Upper lobe of left lung (tissue), 6 donors: ENCODE results near the gene ZBTB40. TPM values are rescaled to one million over a fixed set of nuclear protein-coding genes. Genes with fewer than 3 reads are reported as not detected.

Source experiments
- ATAC-seq, 2 donors: fragments of 200-7000 bp; cut with Tn5 transposase; one replicate each; pipeline ENCODE4 v1.9.1; 2022; ENCODE audit warnings: mild to moderate bottlenecking in 2 of 2, moderate library complexity in 2 of 2; ENCODE audit not compliant: low FRiP score in 2 of 2
- DNase-seq, 2 donors: peaks; one replicate each; pipeline ENCODE4 v3.0.0-alpha.2; 2019 to 2020
- H3K27ac ChIP-seq, 4 donors: fragments of 200-600 bp; sonication (generic); one replicate each; pipeline ENCODE4 v1.5.1; 2016 to 2019
- H3K27me3 ChIP-seq, 4 donors: fragments of 200-600 bp; sonication (generic); one replicate each; pipeline ENCODE4 v1.5.1; 2017 to 2019
- H3K36me3 ChIP-seq, 4 donors: fragments of 200-600 bp; sonication (generic); one replicate each; pipeline ENCODE4 v1.5.1; 2016 to 2019
- H3K4me1 ChIP-seq, 4 donors: fragments of 200-600 bp; sonication (generic); one replicate each; pipeline ENCODE4 v1.5.1; 2018 to 2019
- H3K4me3 ChIP-seq, 4 donors: fragments of 200-600 bp; sonication (generic); one replicate each; pipeline ENCODE4 v1.5.1; 2017 to 2019; ENCODE audit warnings: mild to moderate bottlenecking in 2 of 4, moderate library complexity in 1 of 4
- H3K9me3 ChIP-seq, 4 donors: fragments of 200-600 bp; sonication (generic); one replicate each; pipeline ENCODE4 v1.5.1; 2018 to 2019
- CTCF ChIP-seq, 6 experiments: fragments of 450-650 bp in 4 of 6; fragments of 200-600 bp in 2 of 6; sonication (generic) in 2 of 6; IDR thresholded peaks; one replicate each; pipeline ENCODE4 v1.5.1; 2016 to 2019; ENCODE audit warnings: antibody characterized with exemption in 6 of 6
- EP300 ChIP-seq, 4 donors: sonication (generic); formaldehyde crosslinking; IDR thresholded peaks; one replicate each; pipeline ENCODE4 v1.5.1; 2017; ENCODE audit warnings: antibody characterized with exemption in 4 of 4, control low read depth in 2 of 4
- POLR2A ChIP-seq, 4 donors: fragments of 450-650 bp; IDR thresholded peaks; one replicate each; pipeline ENCODE4 v1.5.1; 2016 to 2017; ENCODE audit warnings: antibody characterized with exemption in 4 of 4, mild to moderate bottlenecking in 2 of 4
- POLR2AphosphoS5 ChIP-seq, 2 donors: sonication (generic); formaldehyde crosslinking; IDR thresholded peaks; one replicate each; pipeline ENCODE4 v1.5.1; 2017; ENCODE audit warnings: antibody characterized with exemption in 2 of 2
- WGBS, 2 donors: methylation state at CpG; one replicate each; pipeline ENCODE4 v1.1.5; 2017 to 2018; 5-methylcytosine and 5-hydroxymethylcytosine counted together
- total RNA-seq, 6 donors: library from RNA; depleted of rRNA in 4 of 6; stranded (reverse); fragments of >200 nt in 4 of 6; gene quantifications; one replicate each; pipeline versions ENCODE4 v1.1.0 to v1.2.1, GENCODE V29; 2016 to 2021
- donor health status: DM: no; HTN: no; CAD: no; lungs with moderate emphysema.
- donor health status: DM: no; HTN: yes; CAD: no; lungs with severe emphysema.

Gene ZBTB40
- total RNA-seq, 6 donors from 2014 or later = 18.1 to 62.9 (median 24.1) TPM

- whole genome bisulfite sequencing, 2 donors = 89 to 90% methylated on average over 4 of the region's 4 CpGs
- Histone ChIP-seq H3K4me3 (no peak overlapping the region), H3K4me1 (no peaks in the 10 kb centered on the region), H3K27ac (no peak overlapping the region), H3K27me3 (no peaks in the 10 kb centered on the region), H3K9me3 (no peaks in the 10 kb centered on the region), H3K36me3 (no peaks in the 10 kb centered on the region)
- DNase-seq (no peak), ATAC-seq (no peak)
- TF ChIP-seq EP300 (IDR thresholded peaks at IDR 0.05) (no peak), POLR2AphosphoS5 (IDR thresholded peaks at IDR 0.05) (no peak)
These were observed 24.9 kb upstream of the ZBTB40 start for GRCh38 chr1:22426781-22427180.

GRCh38 chr1:22428672-22429071 lies 23.0 kb upstream of the ZBTB40 start:
- 33 to 60% methylated on average over 5 of the region's 5 CpGs for WGBS, 2 donors
- H3K27me3 ChIP-seq = no peaks in the 10 kb centered on the region
- peak in 1 of 2 donors; percentile 89 for ATAC-seq
- DNase-seq = no peak
- TF ChIP-seq POLR2A (IDR thresholded peaks at IDR 0.05) (no peak), EP300 (IDR thresholded peaks at IDR 0.05) (no peak), POLR2AphosphoS5 (IDR thresholded peaks at IDR 0.05) (no peak), CTCF (IDR thresholded peaks at IDR 0.05) (no peak)
- H3K36me3 ChIP-seq = no peaks in the 10 kb centered on the region
- no peaks in the 10 kb centered on the region for H3K9me3 ChIP-seq
- no peak overlapping the region for H3K27ac ChIP-seq
- peak overlapping the region in 3 of 4 donors; percentile 12 to 43 (median 39) for H3K4me3 ChIP-seq
- H3K4me1 ChIP-seq = no peaks in the 10 kb centered on the region

GRCh38 chr1:22431965-22432364 lies 19.7 kb upstream of the ZBTB40 start:
- H3K4me1 ChIP-seq = no peaks in the 10 kb centered on the region
- no peak for TF ChIP-seq POLR2AphosphoS5 (IDR thresholded peaks at IDR 0.05)
- TF ChIP-seq EP300 (IDR thresholded peaks at IDR 0.05) = no peak
- TF ChIP-seq CTCF (IDR thresholded peaks at IDR 0.05) = no peak
- TF ChIP-seq POLR2A (IDR thresholded peaks at IDR 0.05) = no peak
- H3K27me3 ChIP-seq = no peaks in the 10 kb centered on the region
- no peak overlapping the region for H3K4me3 ChIP-seq
- DNase-seq = no peak
- ATAC-seq = no peak
- no peaks in the 10 kb centered on the region for H3K36me3 ChIP-seq
- H3K27ac ChIP-seq = no peak overlapping the region
- H3K9me3 ChIP-seq = no peaks in the 10 kb centered on the region

GRCh38 chr1:22434717-22435116 lies 16.9 kb upstream of the ZBTB40 start:
- ATAC-seq (no peak), DNase-seq (no peak)
- WGBS, 2 donors = 43 to 53% methylated on average over 6 of the region's 6 CpGs
- TF ChIP-seq EP300 (IDR thresholded peaks at IDR 0.05) (no peak), CTCF (IDR thresholded peaks at IDR 0.05) (no peak), POLR2AphosphoS5 (IDR thresholded peaks at IDR 0.05) (no peak), POLR2A (IDR thresholded peaks at IDR 0.05) (no peak)
- H3K27me3 ChIP-seq = no peaks in the 10 kb centered on the region
- peaks cover 0 to 2% (median under 1%) of the 10 kb centered on the region in 4 donors for H3K9me3 ChIP-seq
- no peaks in the 10 kb centered on the region for H3K36me3 ChIP-seq
- no peak overlapping the region for H3K4me3 ChIP-seq
- H3K27ac ChIP-seq = no peak overlapping the region
- no peaks in the 10 kb centered on the region for H3K4me1 ChIP-seq

GRCh38 chr1:22436948-22437347 lies 14.7 kb upstream of the ZBTB40 start:
- TF ChIP-seq EP300 (IDR thresholded peaks at IDR 0.05) = no peak
- TF ChIP-seq POLR2AphosphoS5 (IDR thresholded peaks at IDR 0.05) = no peak
- TF ChIP-seq CTCF (IDR thresholded peaks at IDR 0.05) = no peak
- no peak for TF ChIP-seq POLR2A (IDR thresholded peaks at IDR 0.05)
- Histone ChIP-seq H3K9me3 (peaks cover 8 to 13% (median 12%) of the 10 kb centered on the region in 4 donors), H3K27ac (no peak overlapping the region), H3K36me3 (no peaks in the 10 kb centered on the region), H3K4me1 (no peaks in the 10 kb centered on the region), H3K27me3 (no peaks in the 10 kb centered on the region), H3K4me3 (no peak overlapping the region)
- DNase-seq (no peak), ATAC-seq (no peak)
- WGBS, 2 donors = 69 to 70% methylated on average over 2 of the region's 2 CpGs
